ENCODE results near the gene BDH2.

GRCh38 chr4:103095080-103095479, 4.6 kb downstream of the BDH2 start:
- TF ChIP-seq ZNF792 (tag by site-specific recombination; IDR thresholded peaks at IDR 0.05) (no peak), REST (tag by site-specific recombination; IDR thresholded peaks at IDR 0.05) (no peak), CTCF (tag by site-specific recombination; IDR thresholded peaks at IDR 0.05) (no peak), ZBTB26 (tag by site-specific recombination; optimal IDR thresholded peaks at IDR 0.05) (no peak)
